RWPE2 (cell line): ENCODE data around the gene KDM6A.
"Not testable (repeated sequence)": the region's sequence is repeated elsewhere in the genome, so short reads cannot be mapped to it uniquely, and the experiment has no call there.

Experiments
- ATAC-seq: fragments of 200-7000 bp; cut with Tn5 transposase; 3 replicates; pipeline ENCODE4 v1.9.1; 2021; ENCODE audit warnings: low read depth
- DNase-seq: peaks from one replicate; pipeline ENCODE4 v3.0.0-alpha.2; 2020; ENCODE audit warnings: low spot score
- H3K27ac ChIP-seq: fragments of 450-650 bp; 2 replicates; pipeline ENCODE4 v1.5.1; 2017; ENCODE audit warnings: mild to moderate bottlenecking; ENCODE audit not compliant: poor library complexity, severe bottlenecking
- H3K27me3 ChIP-seq: fragments of 250-450 bp; sonication (Bioruptor Pico); 2 replicates; pipeline ENCODE4 v1.5.1; 2021; ENCODE audit warnings: mild to moderate bottlenecking, moderate library complexity; ENCODE audit not compliant: insufficient read depth, poor library complexity, severe bottlenecking
- H3K36me3 ChIP-seq: fragments of 250-450 bp; sonication (Bioruptor Pico); 2 replicates; pipeline ENCODE4 v1.5.1; 2020; ENCODE audit warnings: low read depth, mild to moderate bottlenecking, moderate library complexity
- H3K4me1 ChIP-seq: fragments of 250-450 bp; sonication (Bioruptor Pico); 2 replicates; pipeline ENCODE4 v1.5.1; 2021; ENCODE audit warnings: mild to moderate bottlenecking, moderate library complexity; ENCODE audit not compliant: insufficient read depth, poor library complexity, severe bottlenecking
- H3K4me3 ChIP-seq: fragments of 250-450 bp; sonication (Bioruptor Pico); 2 replicates; pipeline ENCODE4 v1.5.1; 2021; ENCODE audit warnings: mild to moderate bottlenecking, moderate library complexity; ENCODE audit not compliant: severe bottlenecking
- H3K9me3 ChIP-seq: fragments of 250-450 bp; sonication (Bioruptor Pico); 2 replicates; pipeline ENCODE4 v1.5.1; 2021; ENCODE audit warnings: mild to moderate bottlenecking, moderate library complexity; ENCODE audit not compliant: severe bottlenecking
- TF ChIP-seq, protein P1 (sequence below): fragments of 450-650 bp; IDR thresholded peaks from one replicate; pipeline ENCODE4 v1.5.1; 2017; ENCODE audit warnings: mild to moderate bottlenecking, moderate library complexity; ENCODE audit not compliant: poor library complexity, severe bottlenecking

The KDM6A gene

DNA sequence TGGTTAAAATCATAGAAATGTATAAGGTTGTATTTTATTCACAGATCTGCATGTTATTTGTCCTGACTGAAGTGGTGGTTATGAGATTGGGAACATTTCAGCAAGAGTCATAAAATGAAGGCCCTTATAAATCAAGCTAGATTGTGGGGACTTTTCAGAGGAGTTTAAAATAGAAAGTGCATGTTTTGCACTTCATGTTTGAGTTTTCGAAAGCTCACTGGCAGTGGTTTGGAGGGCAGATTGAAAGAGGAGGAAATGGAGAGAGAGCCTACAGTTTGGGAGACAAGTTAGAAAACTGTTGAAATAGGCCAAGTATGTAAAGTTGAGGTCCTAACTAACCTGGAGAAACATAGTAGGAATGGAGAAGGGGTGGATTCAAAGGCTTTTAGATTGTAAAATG lies 124.9 kb downstream of the KDM6A start:
- ATAC-seq = no peak
- Histone ChIP-seq H3K27me3 (no peaks in the 10 kb centered on the region), H3K4me3 (no peak overlapping the region), H3K36me3 (0 out of 2 replicates have a peak, but pooled peaks cover 3% of the 10 kb centered on the region), H3K4me1 (no peaks in the 10 kb centered on the region), H3K27ac (no peak overlapping the region), H3K9me3 (no peaks in the 10 kb centered on the region)
- no peak for DNase-seq
- TF ChIP-seq, protein P1, sequence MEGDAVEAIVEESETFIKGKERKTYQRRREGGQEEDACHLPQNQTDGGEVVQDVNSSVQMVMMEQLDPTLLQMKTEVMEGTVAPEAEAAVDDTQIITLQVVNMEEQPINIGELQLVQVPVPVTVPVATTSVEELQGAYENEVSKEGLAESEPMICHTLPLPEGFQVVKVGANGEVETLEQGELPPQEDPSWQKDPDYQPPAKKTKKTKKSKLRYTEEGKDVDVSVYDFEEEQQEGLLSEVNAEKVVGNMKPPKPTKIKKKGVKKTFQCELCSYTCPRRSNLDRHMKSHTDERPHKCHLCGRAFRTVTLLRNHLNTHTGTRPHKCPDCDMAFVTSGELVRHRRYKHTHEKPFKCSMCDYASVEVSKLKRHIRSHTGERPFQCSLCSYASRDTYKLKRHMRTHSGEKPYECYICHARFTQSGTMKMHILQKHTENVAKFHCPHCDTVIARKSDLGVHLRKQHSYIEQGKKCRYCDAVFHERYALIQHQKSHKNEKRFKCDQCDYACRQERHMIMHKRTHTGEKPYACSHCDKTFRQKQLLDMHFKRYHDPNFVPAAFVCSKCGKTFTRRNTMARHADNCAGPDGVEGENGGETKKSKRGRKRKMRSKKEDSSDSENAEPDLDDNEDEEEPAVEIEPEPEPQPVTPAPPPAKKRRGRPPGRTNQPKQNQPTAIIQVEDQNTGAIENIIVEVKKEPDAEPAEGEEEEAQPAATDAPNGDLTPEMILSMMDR = no peak

GRCh38 chrX:44999237-44999636 lies 126.2 kb downstream of the KDM6A start:
- not testable (repeated sequence) for H3K36me3 ChIP-seq, H3K4me3 ChIP-seq, DNase-seq, H3K4me1 ChIP-seq, H3K9me3 ChIP-seq, H3K27me3 ChIP-seq
- peak overlapping the region; percentile 25 for H3K27ac ChIP-seq
- ATAC-seq = peak; percentile 36; the same call in 1 of the 3 replicates

DNA sequence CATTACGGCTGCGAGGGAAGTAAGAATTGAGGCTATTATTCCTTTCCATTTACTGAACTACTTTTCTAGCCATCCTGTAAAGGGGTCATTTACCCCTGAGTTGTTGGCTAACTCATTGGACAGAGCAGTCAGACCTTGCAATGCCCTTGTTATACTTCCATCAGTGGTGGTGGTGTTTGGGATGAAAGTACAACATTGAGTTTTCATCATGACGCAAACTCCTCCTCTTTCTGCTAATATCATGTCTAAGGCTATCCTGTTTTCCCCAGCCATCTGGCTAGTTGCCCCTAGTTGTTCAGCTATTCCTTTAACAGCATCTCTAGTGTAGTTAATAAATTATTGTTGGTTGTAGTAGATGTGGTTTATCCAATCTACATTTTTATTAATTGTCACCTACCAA lies 126.9 kb downstream of the KDM6A start:
- ATAC-seq, H3K27me3 ChIP-seq, H3K4me1 ChIP-seq, H3K4me3 ChIP-seq, DNase-seq, H3K9me3 ChIP-seq, H3K36me3 ChIP-seq: not testable (repeated sequence)
- H3K27ac ChIP-seq = peak overlapping the region; percentile 25

GRCh38 chrX:45001048-45001447 lies 128.1 kb downstream of the KDM6A start:
- no peaks in the 10 kb centered on the region for H3K9me3 ChIP-seq
- H3K27ac ChIP-seq = peak overlapping the region; percentile 41
- no peaks in the 10 kb centered on the region for H3K4me1 ChIP-seq
- no peak overlapping the region for H3K4me3 ChIP-seq
- DNase-seq = no peak
- no peaks in the 10 kb centered on the region for H3K27me3 ChIP-seq
- TF ChIP-seq, protein P1 = no peak
- ATAC-seq = no peak
- no peaks in the 10 kb centered on the region for H3K36me3 ChIP-seq

DNA sequence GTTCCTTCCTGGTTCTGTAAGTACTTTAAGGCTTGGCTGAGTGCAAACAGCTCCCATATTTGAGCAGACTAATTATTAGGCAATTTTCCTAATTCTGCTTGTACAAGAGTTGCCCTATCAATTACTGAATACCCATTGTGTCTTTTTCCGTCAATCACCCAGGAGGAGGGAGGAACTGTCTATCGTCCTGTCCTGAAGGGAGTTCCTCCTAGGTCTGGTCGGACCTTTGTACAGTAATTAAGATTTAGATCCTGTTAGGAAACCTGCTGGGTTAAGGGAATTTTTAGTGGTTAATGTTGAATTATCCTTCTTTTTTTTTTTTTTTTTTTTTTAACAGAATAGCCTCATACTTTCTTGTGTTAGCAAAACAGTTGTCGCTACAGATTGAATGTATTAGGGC lies 130.1 kb downstream of the KDM6A start:
- no peaks in the 10 kb centered on the region for H3K36me3 ChIP-seq
- no peaks in the 10 kb centered on the region for H3K9me3 ChIP-seq
- no peak overlapping the region for H3K27ac ChIP-seq
- TF ChIP-seq, protein P1 = no peak
- no peaks in the 10 kb centered on the region for H3K4me1 ChIP-seq
- DNase-seq = no peak
- no peaks in the 10 kb centered on the region for H3K27me3 ChIP-seq
- no peak overlapping the region for H3K4me3 ChIP-seq
- ATAC-seq = no peak

GRCh38 chrX:45006002-45006800 lies 133.2 kb downstream of the KDM6A start:
- no peaks in the 10 kb centered on the region for H3K27me3 ChIP-seq
- no peak overlapping the region for H3K4me3 ChIP-seq
- ATAC-seq (peak; percentile 59), DNase-seq (no peak)
- H3K36me3 ChIP-seq = no peaks in the 10 kb centered on the region
- TF ChIP-seq, protein P1 = no peak
- no peaks in the 10 kb centered on the region for H3K9me3 ChIP-seq
- H3K27ac ChIP-seq = peak overlapping the region; percentile 36
- H3K4me1 ChIP-seq = peaks cover 27% of the 10 kb centered on the region
